ENCODE measurements around the gene SLC7A6OS.

The SLC7A6OS gene

DNA sequence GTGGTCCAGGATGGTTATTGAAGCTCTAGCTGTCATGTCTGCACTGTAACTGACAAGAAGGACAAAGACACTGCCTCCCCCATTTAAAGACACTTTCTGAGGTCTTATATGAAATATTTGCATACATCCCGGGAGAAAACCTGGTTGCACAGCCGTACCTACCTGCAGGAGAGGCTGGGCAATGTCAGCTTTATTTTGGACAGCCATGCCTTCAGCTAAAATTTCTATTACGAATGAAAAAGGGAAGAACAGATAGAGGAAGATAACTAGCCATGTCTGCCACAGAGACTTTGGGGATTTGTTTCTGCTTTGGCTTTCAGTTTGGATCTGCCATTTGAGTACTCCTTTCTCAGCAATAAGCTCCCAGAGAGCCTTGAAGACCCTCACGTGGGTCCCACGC lies 27.4 kb downstream of the SLC7A6OS start:
- TF ChIP-seq, protein P1, sequence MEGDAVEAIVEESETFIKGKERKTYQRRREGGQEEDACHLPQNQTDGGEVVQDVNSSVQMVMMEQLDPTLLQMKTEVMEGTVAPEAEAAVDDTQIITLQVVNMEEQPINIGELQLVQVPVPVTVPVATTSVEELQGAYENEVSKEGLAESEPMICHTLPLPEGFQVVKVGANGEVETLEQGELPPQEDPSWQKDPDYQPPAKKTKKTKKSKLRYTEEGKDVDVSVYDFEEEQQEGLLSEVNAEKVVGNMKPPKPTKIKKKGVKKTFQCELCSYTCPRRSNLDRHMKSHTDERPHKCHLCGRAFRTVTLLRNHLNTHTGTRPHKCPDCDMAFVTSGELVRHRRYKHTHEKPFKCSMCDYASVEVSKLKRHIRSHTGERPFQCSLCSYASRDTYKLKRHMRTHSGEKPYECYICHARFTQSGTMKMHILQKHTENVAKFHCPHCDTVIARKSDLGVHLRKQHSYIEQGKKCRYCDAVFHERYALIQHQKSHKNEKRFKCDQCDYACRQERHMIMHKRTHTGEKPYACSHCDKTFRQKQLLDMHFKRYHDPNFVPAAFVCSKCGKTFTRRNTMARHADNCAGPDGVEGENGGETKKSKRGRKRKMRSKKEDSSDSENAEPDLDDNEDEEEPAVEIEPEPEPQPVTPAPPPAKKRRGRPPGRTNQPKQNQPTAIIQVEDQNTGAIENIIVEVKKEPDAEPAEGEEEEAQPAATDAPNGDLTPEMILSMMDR (IDR thresholded peaks at IDR 0.05; ENCODE audit: insufficient read depth, low read length, missing control alignments) = no peak
- DNase-seq (ENCODE audit: low read depth, low spot score) = no peak
- no peak overlapping the region for H3K4me3 ChIP-seq (ENCODE audit: low read depth, low read length)
- ChIA-PET CTCF (interaction anchor here (0.7 to 3.7 kb wide), 6 partner anchors 11 to 245 kb away, joined by 3 to 17 read pairs (median 8); partner anchors contain the start of gene SLC7A6), POLR2A (interaction anchor here (0.6 kb wide), 1 partner anchor 17 kb away, joined by 4 read pairs; no protein-coding TSS in a partner anchor)

DNA sequence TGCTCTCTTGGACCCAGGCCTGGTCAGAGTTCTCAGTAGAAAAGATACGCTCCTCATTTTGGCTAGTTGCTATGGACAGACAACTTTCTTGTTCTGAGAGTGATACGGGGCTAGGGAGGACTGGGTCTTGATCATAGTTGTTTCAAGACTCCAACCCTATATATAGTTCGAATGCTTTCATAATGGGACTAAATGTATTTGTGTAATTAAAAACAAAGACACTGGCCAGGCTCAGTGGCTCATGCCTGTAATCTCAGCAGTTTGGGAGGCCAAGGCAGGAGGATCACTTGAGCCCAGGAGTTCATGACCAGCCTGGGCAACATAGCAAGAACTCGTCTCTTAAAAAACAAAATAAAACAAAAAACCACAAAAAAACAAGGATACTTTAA lies 28.7 kb downstream of the SLC7A6OS start:
- TF ChIP-seq, protein P1 (IDR thresholded peaks at IDR 0.05; ENCODE audit: insufficient read depth, low read length, missing control alignments) = no peak
- POLR2A ChIA-PET = interaction anchor here (0.6 kb wide), 1 partner anchor 9 kb away, joined by 3 read pairs; no protein-coding TSS in a partner anchor
- no peak overlapping the region for H3K4me3 ChIP-seq (ENCODE audit: low read depth, low read length)
- CTCF ChIA-PET = interaction anchor here (14.7 kb wide), 1 partner anchor 20 kb away, joined by 126 read pairs; the partner anchor contains the start of gene SLC7A6
- DNase-seq (ENCODE audit: low read depth, low spot score) = no peak

DNA sequence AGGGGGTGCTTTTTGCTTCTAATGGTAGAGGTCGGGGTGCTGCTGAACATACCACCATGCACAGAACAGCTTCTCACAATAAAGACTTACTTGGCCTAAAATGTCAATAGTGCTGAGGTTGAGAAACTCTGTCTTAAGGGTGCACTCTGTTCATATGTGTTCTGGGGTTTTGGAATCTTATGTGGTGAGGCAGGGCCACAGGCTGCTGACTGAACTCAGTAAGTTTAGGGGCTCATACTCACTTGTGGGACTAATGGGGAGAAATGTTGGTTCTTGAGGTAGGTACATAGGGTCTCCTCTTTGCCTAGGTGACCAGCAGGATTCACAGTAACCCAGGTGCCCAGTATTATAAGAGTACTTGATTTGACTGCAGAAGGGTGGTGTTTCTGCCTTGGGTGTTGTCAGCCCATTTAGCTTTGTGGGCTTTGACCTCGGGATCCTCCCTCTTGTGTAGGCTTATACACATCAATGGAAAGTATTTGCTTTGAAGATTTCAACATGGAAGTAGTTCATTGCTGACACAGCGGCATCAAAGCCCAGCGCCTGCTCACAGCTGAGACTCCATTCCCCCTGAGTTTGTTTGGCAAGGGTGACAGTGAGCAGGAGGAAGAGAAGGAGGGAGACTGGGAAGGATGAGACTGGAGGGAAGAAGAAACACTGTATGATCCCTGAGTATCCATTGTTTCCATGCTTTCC lies 29.2 kb downstream of the SLC7A6OS start:
- TF ChIP-seq, protein P1 (IDR thresholded peaks at IDR 0.05; ENCODE audit: insufficient read depth, low read length, missing control alignments) = no peak
- CTCF ChIA-PET = interaction anchor here (14.7 kb wide), 1 partner anchor 19 kb away, joined by 126 read pairs; the partner anchor contains the start of gene SLC7A6

DNA sequence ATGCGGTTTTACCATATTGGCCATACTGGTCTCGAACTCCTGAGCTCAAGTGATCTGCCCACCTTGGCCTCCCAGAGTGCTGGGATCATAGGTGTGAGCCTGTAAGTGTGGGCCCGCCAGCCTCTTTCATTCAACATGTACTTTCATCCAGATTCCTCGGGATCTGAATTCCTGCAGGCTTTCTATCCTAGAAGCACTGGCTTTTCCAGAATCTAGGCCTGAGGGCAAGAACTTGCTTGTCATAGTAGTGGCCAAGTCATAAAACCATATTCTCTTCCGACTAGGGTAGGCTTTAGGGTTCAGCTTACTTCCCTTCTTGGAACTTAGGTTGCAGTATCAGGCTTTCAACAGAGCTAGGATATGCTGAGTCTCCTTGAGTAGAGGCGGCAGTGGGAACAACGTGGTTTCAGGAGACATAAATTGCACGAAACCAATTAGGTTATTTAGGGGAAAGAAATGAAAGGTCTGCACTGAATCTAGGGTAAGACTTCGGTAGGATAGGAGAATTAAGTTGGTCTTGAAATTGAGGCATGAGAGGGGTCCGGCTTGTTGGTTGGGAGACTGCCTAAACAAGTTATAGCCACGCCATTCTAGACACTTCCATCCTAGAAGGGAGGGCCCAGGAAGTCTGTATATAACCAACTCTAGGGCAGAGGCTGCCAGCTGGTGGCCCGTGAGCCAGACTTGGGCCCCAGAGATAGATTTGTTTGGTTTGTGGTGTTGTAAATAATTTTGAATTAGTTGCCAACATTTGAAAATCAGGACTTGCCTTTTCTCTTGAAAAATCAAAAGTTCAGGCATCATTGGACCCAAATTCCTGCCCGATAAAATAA lies 30.8 kb downstream of the SLC7A6OS start:
- POLR2A ChIA-PET = interaction anchor here (0.6 to 1.2 kb wide), 2 partner anchors 12 to 16 kb away, joined by 3 to 5 read pairs; partner anchors contain the start of gene SLC7A6
- TF ChIP-seq, protein P1 (IDR thresholded peaks at IDR 0.05; ENCODE audit: insufficient read depth, low read length, missing control alignments) = no peak
- DNase-seq (ENCODE audit: low read depth, low spot score) = no peak
- no peak overlapping the region for H3K4me3 ChIP-seq (ENCODE audit: low read depth, low read length)
- CTCF ChIA-PET = interaction anchor here (1.2 to 14.7 kb wide), 3 partner anchors 18 to 49 kb away, joined by 4 to 126 read pairs (median 5); partner anchors contain the start of gene SLC7A6

More for the DNA sequence above, 29.2 kb downstream of the SLC7A6OS start:
- no peak overlapping the region for H3K4me3 ChIP-seq (ENCODE audit: low read depth, low read length)
- no peak for DNase-seq (ENCODE audit: low read depth, low spot score)
- POLR2A ChIA-PET = no interaction called here

DNA sequence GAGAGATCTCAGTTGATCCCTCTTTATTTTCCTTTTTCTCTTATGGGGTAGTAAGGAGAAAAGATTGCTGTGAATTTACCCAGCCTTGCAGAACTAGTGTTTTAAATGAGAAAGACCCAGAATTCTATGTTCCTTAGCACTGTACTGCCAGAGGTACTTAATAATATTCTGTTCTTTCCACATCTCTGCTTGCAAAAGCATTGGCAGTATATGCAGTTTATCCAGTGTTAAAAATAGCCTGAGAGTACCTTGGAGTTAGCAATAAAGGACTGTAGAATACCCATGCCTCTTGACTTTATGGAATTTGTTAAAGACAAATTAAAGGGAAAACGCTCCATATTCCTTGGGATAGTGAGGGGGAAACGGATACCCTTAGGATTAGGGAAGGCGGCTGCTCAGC lies 34.5 kb downstream of the SLC7A6OS start:
- DNase-seq (ENCODE audit: low read depth, low spot score) = no peak
- ChIA-PET CTCF (interaction anchor here (0.7 to 14.7 kb wide), 4 partner anchors 12 to 52 kb away, joined by 3 to 126 read pairs (median 3); partner anchors contain the start of gene SLC7A6), POLR2A (no interaction called here)
- TF ChIP-seq, protein P1 (IDR thresholded peaks at IDR 0.05; ENCODE audit: insufficient read depth, low read length, missing control alignments) = no peak
- H3K4me3 ChIP-seq (ENCODE audit: low read depth, low read length) = no peak overlapping the region

Data from AG04449 (cell line).